Measurements from ENCODE around the gene SLC16A6. TPM values are rescaled to one million over a fixed set of nuclear protein-coding genes. Genes with fewer than 3 reads are reported as not detected.
"Not testable (repeated sequence)": the region's sequence is repeated elsewhere in the genome, so short reads cannot be mapped to it uniquely, and the experiment has no call there.

SLC16A6 gene
- total RNA-seq, 1 donor from 2014 or later: 1.7 TPM

- no peak for DNase-seq (ENCODE audit: low spot score)
These were observed 24.1 kb upstream of the SLC16A6 start for GRCh38 chr17:68314916-68315535.

GRCh38 chr17:68310152-68310551 lies 19.2 kb upstream of the SLC16A6 start:
- no peak for DNase-seq (ENCODE audit: low spot score)

- not testable (repeated sequence) for DNase-seq (ENCODE audit: low spot score)
These were observed 18.2 kb upstream of the SLC16A6 start for GRCh38 chr17:68309066-68309670.

- DNase-seq (ENCODE audit: low spot score): not testable (repeated sequence)
These were observed 17.6 kb upstream of the SLC16A6 start for GRCh38 chr17:68308486-68308885.

- DNase-seq (ENCODE audit: low spot score): no peak
These were observed 16.5 kb upstream of the SLC16A6 start for GRCh38 chr17:68307443-68307842.

GRCh38 chr17:68306819-68307218 lies 15.9 kb upstream of the SLC16A6 start:
- DNase-seq (ENCODE audit: low spot score): no peak

GRCh38 chr17:68305142-68305541 lies 14.2 kb upstream of the SLC16A6 start:
- DNase-seq (ENCODE audit: low spot score): no peak

- DNase-seq (ENCODE audit: low spot score): no peak
These were observed 13.8 kb upstream of the SLC16A6 start for GRCh38 chr17:68304706-68305105.

- DNase-seq (ENCODE audit: low spot score): no peak
These were observed 11.7 kb upstream of the SLC16A6 start for GRCh38 chr17:68302666-68303065.

GRCh38 chr17:68302066-68302564 lies 11.2 kb upstream of the SLC16A6 start:
- DNase-seq (ENCODE audit: low spot score): no peak

GRCh38 chr17:68301438-68301959 lies 10.6 kb upstream of the SLC16A6 start:
- no peak for DNase-seq (ENCODE audit: low spot score)

- no peak for DNase-seq (ENCODE audit: low spot score)
These were observed 8.9 kb upstream of the SLC16A6 start for GRCh38 chr17:68299817-68300216.

- DNase-seq (ENCODE audit: low spot score): no peak
These were observed 7.7 kb upstream of the SLC16A6 start for GRCh38 chr17:68298601-68299000.

GRCh38 chr17:68297195-68297594 lies 6.3 kb upstream of the SLC16A6 start:
- no peak for DNase-seq (ENCODE audit: low spot score)

- no peak for DNase-seq (ENCODE audit: low spot score)
These were observed 5.6 kb upstream of the SLC16A6 start for GRCh38 chr17:68296217-68297191.

- no peak for DNase-seq (ENCODE audit: low spot score)
These were observed 4.2 kb upstream of the SLC16A6 start for GRCh38 chr17:68295086-68295485.

GRCh38 chr17:68294617-68295016 lies 3.7 kb upstream of the SLC16A6 start:
- no peak for DNase-seq (ENCODE audit: low spot score)

GRCh38 chr17:68294196-68294555 lies 3.2 kb upstream of the SLC16A6 start:
- DNase-seq (ENCODE audit: low spot score): no peak

- no peak for DNase-seq (ENCODE audit: low spot score)
These were observed 2.7 kb upstream of the SLC16A6 start for GRCh38 chr17:68293490-68294195.

GRCh38 chr17:68292689-68293040 lies 1.7 kb upstream of the SLC16A6 start:
- DNase-seq (ENCODE audit: low spot score): no peak

Data from umbilical cord (tissue), 2 donors.